Lower lobe of right lung (tissue), 2 donors: Measurements from ENCODE around the gene IKZF2. TPM values are rescaled to one million over a fixed set of nuclear protein-coding genes. Genes with fewer than 3 reads are reported as not detected.

Source experiments
- ATAC-seq, 2 donors: fragments of 200-7000 bp; cut with Tn5 transposase; one replicate each; pipeline ENCODE4 v1.9.1; 2020 to 2022; ENCODE audit warnings: mild to moderate bottlenecking in 2 of 2, moderate library complexity in 2 of 2
- DNase-seq: peaks from one replicate; pipeline ENCODE4 v3.0.0-alpha.2; 2020
- H3K27ac ChIP-seq: fragments of 200-600 bp; one replicate; pipeline ENCODE4 v1.8.0; 2022
- H3K27me3 ChIP-seq: fragments of 200-600 bp; one replicate; pipeline ENCODE4 v1.8.0; 2022; ENCODE audit warnings: low read depth
- H3K36me3 ChIP-seq: fragments of 200-600 bp; one replicate; pipeline ENCODE4 v1.8.0; 2022; ENCODE audit warnings: mild to moderate bottlenecking
- H3K4me1 ChIP-seq: fragments of 200-600 bp; one replicate; pipeline ENCODE4 v1.8.0; 2022
- H3K4me3 ChIP-seq: fragments of 200-600 bp; one replicate; pipeline ENCODE4 v1.8.0; 2022; ENCODE audit warnings: mild to moderate bottlenecking
- H3K9me3 ChIP-seq: fragments of 200-600 bp; one replicate; pipeline ENCODE4 v1.8.0; 2022
- CTCF ChIP-seq: fragments of 200-600 bp; IDR thresholded peaks from one replicate; pipeline ENCODE4 v1.8.0; 2022; ENCODE audit warnings: antibody characterized with exemption, mild to moderate bottlenecking
- intact Hi-C: fragments of 100-400 bp; cut with DNase I; formaldehyde crosslinking; loops from one replicate; pipeline ENCODE4 v1.11.0; 2022
- total RNA-seq: library from RNA; stranded (reverse); fragmentation: NEBNext Ultra II Directional; extraction: Animal tissue kit (Norgen Biotek cat#: 25700); gene quantifications from one replicate; pipeline ENCODE4 v1.2.1, GENCODE V29; 2021
- donor health status: DM: no; HTN: yes; CAD: no; lungs with severe emphysema.

Gene IKZF2
- total RNA-seq, 1 donor from 2014 or later, result 16.5 TPM

DNA sequence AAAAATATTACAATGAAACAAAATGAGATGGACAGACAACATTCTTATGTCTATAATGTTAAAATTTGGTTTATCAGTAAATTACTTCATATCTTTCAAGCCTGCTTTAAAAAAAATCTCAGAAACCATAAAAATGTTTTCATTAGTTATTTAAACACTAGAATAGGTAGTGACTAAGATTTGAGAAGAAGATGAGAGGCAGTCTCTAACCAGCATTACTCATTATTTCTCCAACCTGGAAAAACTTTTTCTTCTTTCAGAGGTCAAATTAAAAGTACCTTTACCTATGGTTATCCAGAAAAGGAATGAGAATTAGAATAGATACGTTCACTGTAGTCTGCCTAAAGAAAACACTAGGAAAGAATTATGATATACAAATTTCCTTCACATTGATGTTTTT lies 50.3 kb downstream of the IKZF2 start:
- Histone ChIP-seq H3K9me3 (no peaks in the 10 kb centered on the region), H3K27ac (no peak overlapping the region), H3K36me3 (no peaks in the 10 kb centered on the region), H3K4me1 (peaks cover 7% of the 10 kb centered on the region), H3K4me3 (no peak overlapping the region), H3K27me3 (no peaks in the 10 kb centered on the region)
- intact Hi-C loops, result no loop called here
- ATAC-seq (no peak), DNase-seq (no peak)
- TF ChIP-seq CTCF, result no peak

DNA sequence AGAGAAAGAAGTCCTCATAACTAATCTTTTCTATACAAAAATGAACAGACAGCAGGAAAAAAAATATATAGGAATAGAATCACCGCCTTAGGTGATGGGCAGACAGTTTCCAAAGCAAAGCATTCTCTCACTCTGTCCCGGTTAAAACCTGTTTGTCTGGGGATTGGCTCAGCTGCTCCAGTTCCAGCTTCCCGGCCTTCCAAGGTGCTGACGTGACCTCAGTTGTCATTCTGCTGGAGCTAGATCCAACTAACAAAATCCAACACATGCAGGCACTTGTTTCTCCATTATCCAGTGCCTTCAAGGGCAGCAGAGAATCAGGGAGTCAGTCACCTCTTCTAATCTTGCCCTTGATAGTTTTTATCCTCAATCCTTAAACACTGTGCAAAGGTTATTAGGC lies 52.8 kb downstream of the IKZF2 start:
- no peaks in the 10 kb centered on the region for H3K4me1 ChIP-seq
- no peak overlapping the region for H3K27ac ChIP-seq
- H3K36me3 ChIP-seq, result no peaks in the 10 kb centered on the region
- intact Hi-C loops, result no loop called here
- H3K4me3 ChIP-seq, result no peak overlapping the region
- TF ChIP-seq CTCF, result no peak
- ATAC-seq, result no peak
- H3K9me3 ChIP-seq, result no peaks in the 10 kb centered on the region
- DNase-seq, result no peak
- H3K27me3 ChIP-seq, result no peaks in the 10 kb centered on the region

GRCh38 chr2:213091765-213092164 lies 59.6 kb downstream of the IKZF2 start:
- H3K27me3 ChIP-seq, result no peaks in the 10 kb centered on the region
- TF ChIP-seq CTCF, result no peak
- no peaks in the 10 kb centered on the region for H3K9me3 ChIP-seq
- H3K4me1 ChIP-seq, result no peaks in the 10 kb centered on the region
- no peak overlapping the region for H3K4me3 ChIP-seq
- ATAC-seq (no peak), DNase-seq (no peak)
- H3K27ac ChIP-seq, result no peak overlapping the region
- no peaks in the 10 kb centered on the region for H3K36me3 ChIP-seq
- intact Hi-C loops, result no loop called here

DNA sequence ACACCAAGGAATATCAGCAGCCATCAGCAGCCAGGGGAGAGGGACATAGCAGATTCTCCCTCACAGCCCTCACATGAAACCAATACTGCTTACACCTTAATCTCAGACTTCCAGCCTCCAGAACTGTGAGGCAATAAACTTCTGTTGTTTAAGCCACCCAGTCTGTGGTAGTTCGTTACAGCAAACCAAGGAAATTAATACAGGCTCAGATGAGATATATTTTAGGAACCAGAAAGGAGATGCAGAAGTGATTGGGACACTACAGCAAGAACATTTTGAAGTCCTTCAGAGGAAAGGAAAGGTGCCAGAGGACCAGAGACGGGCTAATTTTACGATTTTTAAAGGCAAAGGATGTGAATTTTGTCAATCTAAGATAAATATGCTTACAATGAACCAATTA lies 60.6 kb downstream of the IKZF2 start:
- no peaks in the 10 kb centered on the region for H3K36me3 ChIP-seq
- no peak overlapping the region for H3K27ac ChIP-seq
- TF ChIP-seq CTCF, result no peak
- H3K9me3 ChIP-seq, result no peaks in the 10 kb centered on the region
- no peak for DNase-seq
- H3K4me1 ChIP-seq, result no peaks in the 10 kb centered on the region
- no peak overlapping the region for H3K4me3 ChIP-seq
- no peak for ATAC-seq
- no peaks in the 10 kb centered on the region for H3K27me3 ChIP-seq
- intact Hi-C loops, result no loop called here

DNA sequence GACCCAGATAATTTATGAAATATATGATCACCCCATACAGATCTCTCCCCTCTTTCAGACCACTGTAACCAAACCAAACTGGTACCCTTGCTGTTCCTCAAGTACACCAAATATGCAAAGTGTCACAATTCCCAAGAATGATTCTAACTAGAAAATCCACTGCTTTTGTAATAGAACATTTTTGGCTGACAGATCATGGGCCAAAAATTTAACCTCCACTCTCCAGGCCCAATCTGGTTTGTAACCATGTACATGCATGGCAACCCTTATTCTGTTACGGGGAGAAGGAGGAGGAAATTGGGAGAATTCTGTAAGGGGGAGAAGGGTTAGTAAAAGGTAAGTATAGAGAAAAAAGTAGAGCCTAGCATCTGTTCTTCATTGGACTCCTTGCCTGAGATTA lies 62.0 kb downstream of the IKZF2 start:
- no peaks in the 10 kb centered on the region for H3K27me3 ChIP-seq
- H3K36me3 ChIP-seq, result no peaks in the 10 kb centered on the region
- DNase-seq, result no peak
- TF ChIP-seq CTCF, result no peak
- H3K9me3 ChIP-seq, result no peaks in the 10 kb centered on the region
- H3K4me3 ChIP-seq, result no peak overlapping the region
- H3K27ac ChIP-seq, result no peak overlapping the region
- H3K4me1 ChIP-seq, result no peaks in the 10 kb centered on the region
- ATAC-seq, result no peak
- intact Hi-C loops, result no loop called here

- Histone ChIP-seq H3K9me3 (no peaks in the 10 kb centered on the region), H3K27me3 (no peaks in the 10 kb centered on the region), H3K27ac (no peak overlapping the region), H3K4me3 (no peak overlapping the region), H3K4me1 (no peaks in the 10 kb centered on the region), H3K36me3 (no peaks in the 10 kb centered on the region)
- DNase-seq, result no peak
- intact Hi-C loops, result no loop called here
- ATAC-seq, result no peak
- no peak for TF ChIP-seq CTCF
These were observed 64.4 kb downstream of the IKZF2 start for GRCh38 chr2:213087040-213087439.
